OCI-LY1 (cell line): ENCODE measurements around the gene CATSPERD.

ENCODE experiments used
- EZH2 ChIP-seq: fragments of 200-600 bp; sonication (generic), shearing (Covaris generic); IDR thresholded peaks from 2 replicates; pipeline ENCODE4 v1.8.0; 2017; ENCODE audit warnings: borderline replicate concordance, mixed run types, mild to moderate bottlenecking, antibody characterized with exemption, low read length, moderate library complexity, mixed read lengths
- TF ChIP-seq, protein P1 (sequence below): fragments of 200-600 bp; sonication (generic), shearing (Covaris generic); IDR thresholded peaks from 2 replicates; pipeline ENCODE4 v1.5.1; 2017; ENCODE audit warnings: mild to moderate bottlenecking, antibody characterized with exemption, low read length, moderate library complexity, mixed read lengths

DNA sequence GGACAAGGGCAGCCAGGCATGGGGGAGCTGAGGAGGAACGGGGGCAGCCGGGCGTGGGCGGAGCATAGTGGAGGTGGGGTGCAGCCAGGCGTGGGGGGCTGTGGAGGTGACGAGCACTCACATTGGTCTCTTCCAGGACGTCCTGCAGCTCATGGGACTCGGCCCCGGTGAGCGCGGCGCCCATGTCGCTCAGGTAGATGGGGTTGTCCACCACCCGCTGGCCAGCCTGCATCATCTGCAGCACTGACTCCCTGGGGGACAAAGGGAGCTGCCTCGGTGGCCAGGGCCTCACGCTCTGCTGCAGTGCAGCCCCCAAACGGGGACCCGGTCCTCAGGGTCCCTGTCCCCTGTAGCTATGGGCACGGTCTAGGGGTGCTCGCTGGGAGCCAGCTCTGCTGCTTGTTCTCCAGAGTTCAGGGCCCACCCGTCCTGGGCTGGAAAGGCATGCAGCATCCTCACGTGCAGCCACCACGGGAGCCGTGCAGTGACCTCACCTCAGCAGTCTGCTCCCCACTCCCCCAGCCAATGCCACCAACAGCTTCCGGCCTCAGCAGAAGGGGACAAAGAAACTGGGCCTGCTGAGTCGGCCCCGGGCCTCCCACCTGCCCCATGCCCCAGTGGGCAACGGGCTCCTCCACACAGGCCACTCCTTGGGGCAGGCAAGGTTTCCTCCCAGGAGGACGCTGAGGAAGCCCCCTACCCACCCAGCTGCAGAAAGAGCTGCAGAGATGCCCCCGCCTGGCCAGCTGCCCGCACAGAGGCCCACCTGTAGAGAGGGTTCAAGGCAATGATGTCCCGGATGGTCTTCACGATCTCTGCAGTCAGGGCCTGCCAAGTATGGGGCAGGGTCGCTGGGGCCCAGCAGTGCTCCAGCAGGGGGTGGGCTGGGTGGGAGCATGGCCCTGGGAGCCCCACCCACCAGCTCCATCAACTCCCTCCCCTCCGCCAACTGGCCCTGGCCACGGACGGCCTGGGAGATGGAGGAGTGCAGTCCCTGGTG, 12.6 kb upstream of the CATSPERD start:
- TF ChIP-seq, protein P1, sequence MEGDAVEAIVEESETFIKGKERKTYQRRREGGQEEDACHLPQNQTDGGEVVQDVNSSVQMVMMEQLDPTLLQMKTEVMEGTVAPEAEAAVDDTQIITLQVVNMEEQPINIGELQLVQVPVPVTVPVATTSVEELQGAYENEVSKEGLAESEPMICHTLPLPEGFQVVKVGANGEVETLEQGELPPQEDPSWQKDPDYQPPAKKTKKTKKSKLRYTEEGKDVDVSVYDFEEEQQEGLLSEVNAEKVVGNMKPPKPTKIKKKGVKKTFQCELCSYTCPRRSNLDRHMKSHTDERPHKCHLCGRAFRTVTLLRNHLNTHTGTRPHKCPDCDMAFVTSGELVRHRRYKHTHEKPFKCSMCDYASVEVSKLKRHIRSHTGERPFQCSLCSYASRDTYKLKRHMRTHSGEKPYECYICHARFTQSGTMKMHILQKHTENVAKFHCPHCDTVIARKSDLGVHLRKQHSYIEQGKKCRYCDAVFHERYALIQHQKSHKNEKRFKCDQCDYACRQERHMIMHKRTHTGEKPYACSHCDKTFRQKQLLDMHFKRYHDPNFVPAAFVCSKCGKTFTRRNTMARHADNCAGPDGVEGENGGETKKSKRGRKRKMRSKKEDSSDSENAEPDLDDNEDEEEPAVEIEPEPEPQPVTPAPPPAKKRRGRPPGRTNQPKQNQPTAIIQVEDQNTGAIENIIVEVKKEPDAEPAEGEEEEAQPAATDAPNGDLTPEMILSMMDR: no peak
- TF ChIP-seq EZH2: no peak
